Measurements from ENCODE around the gene AKR1C1.
"Not testable (repeated sequence)": the region's sequence is repeated elsewhere in the genome, so short reads cannot be mapped to it uniquely, and the experiment has no call there.

The AKR1C1 gene

DNA sequence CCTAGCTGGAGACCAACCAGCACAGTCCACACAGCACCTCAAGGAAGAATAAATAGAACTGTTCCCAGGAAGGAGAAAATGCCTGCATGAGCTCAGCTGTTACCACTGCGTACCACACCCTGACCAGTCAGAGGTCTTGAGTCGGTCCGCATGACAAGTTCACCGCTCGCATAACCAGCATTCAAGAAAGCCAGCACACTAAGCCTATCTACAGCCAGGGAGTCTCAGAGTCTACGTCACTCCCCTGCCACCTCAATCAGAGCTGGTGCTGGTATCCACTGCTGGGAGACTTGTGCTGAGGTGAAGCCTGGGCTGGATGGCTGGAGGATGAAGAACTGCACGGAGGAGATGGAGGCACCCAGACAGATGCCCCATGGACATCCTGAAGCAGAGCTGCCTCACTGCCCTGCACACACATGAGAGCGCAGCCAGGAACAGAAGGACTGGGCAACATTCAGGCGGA is 19.6 kb downstream of the AKR1C1 start:
- TF ChIP-seq FOXP2 (optimal IDR thresholded peaks at IDR 0.05; ENCODE audit: control extremely low read depth, extremely low read length, insufficient read depth) (no peak), POLR2AphosphoS5 (IDR thresholded peaks at IDR 0.05; ENCODE audit: borderline replicate concordance, low read depth, low read length) (no peak), EZH2 (IDR thresholded peaks at IDR 0.05) (no peak)
- no peak for DNase-seq (ENCODE audit: low read depth, low spot score)

DNA sequence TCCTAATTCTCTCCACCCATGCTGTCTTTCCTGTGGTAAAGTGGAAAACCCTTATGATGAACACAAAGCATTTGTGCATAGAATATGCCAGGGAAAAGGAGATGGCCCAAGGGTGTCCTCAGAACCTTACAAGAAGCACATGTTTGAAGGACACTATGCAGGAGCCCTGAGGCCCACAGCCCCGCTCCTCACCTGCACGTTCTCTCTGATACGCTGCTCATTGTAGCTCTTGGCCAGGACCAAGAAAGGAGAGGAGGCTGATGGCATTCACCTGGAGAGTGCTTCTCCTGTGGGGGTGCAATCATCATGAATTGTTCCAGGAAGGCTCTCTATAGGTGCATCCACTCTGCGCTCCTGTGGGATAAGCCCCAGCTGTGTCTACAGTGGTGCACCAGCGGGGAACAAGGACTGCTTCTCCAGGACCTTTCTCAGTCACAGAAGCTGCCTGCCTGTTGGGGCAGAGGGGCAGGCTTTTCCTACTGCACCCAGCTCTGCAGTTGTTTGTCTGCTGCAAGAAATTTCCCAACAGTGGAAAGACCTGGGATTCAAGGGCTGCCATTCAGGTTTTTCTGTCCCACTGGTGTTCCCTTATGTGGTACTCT is 20.5 kb downstream of the AKR1C1 start:
- H3K36me3 ChIP-seq (ENCODE audit: insufficient read depth, low read length): no peaks in the 10 kb centered on the region
- no peaks in the 10 kb centered on the region for H3K9me3 ChIP-seq (ENCODE audit: low read depth, low read length)
- TF ChIP-seq POLR2AphosphoS5 (IDR thresholded peaks at IDR 0.05; ENCODE audit: borderline replicate concordance, low read depth, low read length) (no peak), FOXP2 (optimal IDR thresholded peaks at IDR 0.05; ENCODE audit: control extremely low read depth, extremely low read length, insufficient read depth) (no peak), EZH2 (IDR thresholded peaks at IDR 0.05) (no peak)
- H3K27ac ChIP-seq: no peak overlapping the region
- DNase-seq (ENCODE audit: low read depth, low spot score): no peak
- H3K4me3 ChIP-seq: no peak overlapping the region
- no peak overlapping the region for H3K9ac ChIP-seq (ENCODE audit: insufficient read length)

More for the DNA sequence above, 19.6 kb downstream of the AKR1C1 start:
- H3K9me3 ChIP-seq (ENCODE audit: low read depth, low read length): no peaks in the 10 kb centered on the region
- H3K9ac ChIP-seq (ENCODE audit: insufficient read length): no peak overlapping the region
- no peak overlapping the region for H3K4me3 ChIP-seq
- H3K27ac ChIP-seq: no peak overlapping the region
- H3K36me3 ChIP-seq (ENCODE audit: insufficient read depth, low read length): no peaks in the 10 kb centered on the region

DNA sequence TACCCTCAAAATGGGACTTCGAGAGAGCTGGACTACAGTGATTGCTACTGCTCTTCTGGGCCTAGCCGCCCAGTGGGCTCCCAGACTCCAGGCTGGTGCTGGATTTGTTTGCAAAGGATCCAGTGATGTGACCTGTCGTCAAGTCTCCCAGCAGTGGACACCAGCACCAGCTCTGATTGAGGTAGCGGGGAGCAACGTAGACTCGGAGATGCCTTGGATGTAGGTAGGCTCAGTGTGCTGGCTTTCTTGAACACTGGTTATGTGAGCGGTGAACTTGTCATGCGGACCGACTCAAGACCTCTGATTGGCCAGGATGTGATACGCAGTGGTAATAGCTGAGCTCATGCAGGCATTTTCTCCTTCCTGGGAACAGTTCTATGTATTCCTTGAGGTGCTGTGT is 21.0 kb downstream of the AKR1C1 start:
- TF ChIP-seq POLR2AphosphoS5 (IDR thresholded peaks at IDR 0.05; ENCODE audit: borderline replicate concordance, low read depth, low read length) (no peak), EZH2 (IDR thresholded peaks at IDR 0.05) (no peak), FOXP2 (optimal IDR thresholded peaks at IDR 0.05; ENCODE audit: control extremely low read depth, extremely low read length, insufficient read depth) (no peak)
- Histone ChIP-seq H3K4me3 (no peak overlapping the region), H3K9ac (ENCODE audit: insufficient read length) (no peak overlapping the region), H3K36me3 (ENCODE audit: insufficient read depth, low read length) (no peaks in the 10 kb centered on the region), H3K9me3 (ENCODE audit: low read depth, low read length) (no peaks in the 10 kb centered on the region), H3K27ac (no peak overlapping the region)
- DNase-seq (ENCODE audit: low read depth, low spot score): no peak

DNA sequence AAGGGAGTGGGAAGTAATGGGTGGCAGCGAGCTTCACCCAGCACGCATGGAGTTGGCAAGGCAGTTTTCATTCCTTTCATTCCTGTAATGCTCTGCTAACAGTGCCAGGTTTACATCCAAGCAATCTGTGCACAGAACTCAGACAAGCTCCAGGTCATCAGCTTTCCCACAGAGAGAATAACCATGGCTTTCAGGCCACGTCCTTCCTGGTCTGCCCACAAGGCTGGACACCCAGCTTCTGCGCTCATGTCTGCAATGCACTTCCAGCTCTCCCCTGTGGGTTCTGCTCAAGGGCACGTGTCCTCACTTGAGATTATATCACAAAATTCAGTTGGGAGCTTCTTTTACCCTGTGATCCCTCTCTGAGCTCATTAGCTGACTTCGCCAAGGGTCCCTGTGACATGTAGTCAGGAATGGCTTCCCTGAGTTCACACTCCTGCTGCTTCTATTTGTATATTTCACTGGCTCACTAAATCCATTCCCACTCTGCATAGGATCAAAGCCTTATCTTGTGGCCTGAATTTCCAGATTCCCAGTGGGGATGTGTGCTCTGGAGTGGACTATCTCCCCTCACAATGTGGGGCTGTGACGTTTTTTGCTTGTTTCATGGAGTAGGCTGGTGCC is 21.9 kb downstream of the AKR1C1 start:
- H3K36me3 ChIP-seq (ENCODE audit: insufficient read depth, low read length): no peaks in the 10 kb centered on the region
- DNase-seq (ENCODE audit: low read depth, low spot score): no peak
- no peak overlapping the region for H3K27ac ChIP-seq
- no peak for TF ChIP-seq FOXP2 (optimal IDR thresholded peaks at IDR 0.05; ENCODE audit: control extremely low read depth, extremely low read length, insufficient read depth)
- TF ChIP-seq EZH2 (IDR thresholded peaks at IDR 0.05): no peak
- no peak for TF ChIP-seq POLR2AphosphoS5 (IDR thresholded peaks at IDR 0.05; ENCODE audit: borderline replicate concordance, low read depth, low read length)
- no peak overlapping the region for H3K9ac ChIP-seq (ENCODE audit: insufficient read length)
- no peaks in the 10 kb centered on the region for H3K9me3 ChIP-seq (ENCODE audit: low read depth, low read length)
- no peak overlapping the region for H3K4me3 ChIP-seq

DNA sequence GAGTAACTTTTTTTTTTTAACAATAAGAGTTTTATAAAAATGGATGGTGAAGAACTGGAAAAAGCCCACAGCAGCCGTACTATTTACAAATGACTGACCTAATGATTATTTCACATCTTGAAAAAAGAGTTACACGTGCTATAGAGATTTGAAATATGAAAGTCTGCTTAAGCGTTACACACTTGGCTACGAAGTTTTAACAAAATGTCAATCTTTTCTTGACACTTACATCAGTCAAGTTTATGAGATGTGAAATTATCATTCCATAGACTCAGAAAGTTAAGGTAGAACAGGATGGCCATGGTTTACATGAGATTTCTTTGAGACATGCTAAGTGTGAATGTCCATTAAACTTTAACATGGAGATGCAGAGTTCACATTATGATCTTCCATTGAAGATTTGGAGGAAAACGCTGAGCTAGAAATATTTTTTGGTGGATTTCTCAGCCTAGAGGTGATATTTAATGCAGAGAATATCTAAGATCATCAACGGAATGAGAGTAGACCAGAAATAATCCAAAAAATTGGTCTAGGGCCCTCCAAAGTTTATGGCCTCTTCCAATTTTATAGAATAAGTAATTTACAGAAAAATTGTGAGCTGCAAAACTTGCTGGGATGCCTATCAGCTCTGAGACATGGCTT is 24.9 kb downstream of the AKR1C1 start:
- not testable (repeated sequence) for H3K36me3 ChIP-seq (ENCODE audit: insufficient read depth, low read length); H3K9ac ChIP-seq (ENCODE audit: insufficient read length); H3K27ac ChIP-seq; H3K9me3 ChIP-seq (ENCODE audit: low read depth, low read length); DNase-seq (ENCODE audit: low read depth, low spot score); H3K4me3 ChIP-seq

DNA sequence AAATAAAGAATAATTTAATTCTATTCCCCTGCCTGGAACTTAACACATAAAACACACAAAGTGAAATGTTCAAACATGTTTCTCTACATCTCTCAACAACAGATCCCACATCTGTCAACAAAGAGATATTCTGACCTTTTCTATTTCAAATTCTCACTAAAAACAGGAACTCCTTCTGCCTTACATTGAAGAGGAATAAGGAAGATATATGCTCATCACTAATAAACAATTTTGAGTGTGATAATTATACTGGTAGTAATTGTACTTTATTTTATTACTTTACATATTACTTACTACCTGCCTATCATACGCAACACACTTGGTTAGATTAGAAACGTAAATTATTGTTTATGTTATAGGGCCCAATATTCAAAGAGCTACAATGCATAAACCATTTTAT is 27.0 kb downstream of the AKR1C1 start:
- H3K27ac ChIP-seq: no peak overlapping the region
- no peak for DNase-seq (ENCODE audit: low read depth, low spot score)
- no peaks in the 10 kb centered on the region for H3K36me3 ChIP-seq (ENCODE audit: insufficient read depth, low read length)
- H3K4me3 ChIP-seq: no peak overlapping the region
- TF ChIP-seq EZH2 (IDR thresholded peaks at IDR 0.05) (no peak), POLR2AphosphoS5 (IDR thresholded peaks at IDR 0.05; ENCODE audit: borderline replicate concordance, low read depth, low read length) (no peak), FOXP2 (optimal IDR thresholded peaks at IDR 0.05; ENCODE audit: control extremely low read depth, extremely low read length, insufficient read depth) (no peak)
- H3K9ac ChIP-seq (ENCODE audit: insufficient read length): no peak overlapping the region
- H3K9me3 ChIP-seq (ENCODE audit: low read depth, low read length): no peaks in the 10 kb centered on the region

DNA sequence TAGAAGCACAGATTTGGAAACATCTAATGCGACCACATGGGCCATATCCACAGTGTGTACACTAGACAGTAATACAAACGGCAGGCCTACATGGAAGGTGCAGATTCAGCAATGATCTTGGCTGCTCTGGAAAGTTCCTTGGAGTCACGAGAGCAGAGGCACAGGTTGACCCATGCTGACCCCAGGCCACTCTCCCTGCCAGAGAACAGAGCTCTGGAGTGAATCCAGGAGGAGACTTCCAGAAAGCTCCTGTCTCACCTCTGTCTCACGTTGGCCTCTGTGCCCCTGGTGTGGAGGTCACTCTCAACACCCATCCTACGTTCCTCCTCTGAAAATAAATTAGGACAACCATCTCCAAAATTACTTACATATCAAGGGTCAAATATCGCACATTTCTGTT is 28.2 kb downstream of the AKR1C1 start:
- H3K36me3 ChIP-seq (ENCODE audit: insufficient read depth, low read length); H3K27ac ChIP-seq; H3K9me3 ChIP-seq (ENCODE audit: low read depth, low read length); DNase-seq (ENCODE audit: low read depth, low spot score); H3K4me3 ChIP-seq; H3K9ac ChIP-seq (ENCODE audit: insufficient read length): not testable (repeated sequence)

DNA sequence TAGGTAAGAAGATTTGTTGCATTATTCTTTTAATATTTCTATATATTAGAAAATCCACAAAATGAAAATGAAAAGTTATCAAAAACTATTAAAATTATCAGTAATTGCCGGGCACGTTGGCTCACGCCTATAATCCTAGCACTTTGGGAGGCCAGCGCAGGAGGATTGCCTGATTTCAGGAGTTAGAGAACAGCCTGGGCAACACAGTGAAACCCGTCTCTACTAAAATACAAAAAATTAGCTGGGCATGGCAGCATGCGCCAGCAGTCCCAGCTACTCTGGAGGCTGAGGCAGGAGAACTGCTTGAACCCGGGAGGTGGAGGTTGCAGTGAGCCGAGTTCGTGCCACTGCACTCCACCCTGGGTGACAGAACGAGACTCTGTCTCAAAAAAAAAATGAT is 29.3 kb downstream of the AKR1C1 start:
- H3K36me3 ChIP-seq (ENCODE audit: insufficient read depth, low read length); H3K4me3 ChIP-seq; H3K27ac ChIP-seq; DNase-seq (ENCODE audit: low read depth, low spot score); H3K9me3 ChIP-seq (ENCODE audit: low read depth, low read length); H3K9ac ChIP-seq (ENCODE audit: insufficient read length): not testable (repeated sequence)

DNA sequence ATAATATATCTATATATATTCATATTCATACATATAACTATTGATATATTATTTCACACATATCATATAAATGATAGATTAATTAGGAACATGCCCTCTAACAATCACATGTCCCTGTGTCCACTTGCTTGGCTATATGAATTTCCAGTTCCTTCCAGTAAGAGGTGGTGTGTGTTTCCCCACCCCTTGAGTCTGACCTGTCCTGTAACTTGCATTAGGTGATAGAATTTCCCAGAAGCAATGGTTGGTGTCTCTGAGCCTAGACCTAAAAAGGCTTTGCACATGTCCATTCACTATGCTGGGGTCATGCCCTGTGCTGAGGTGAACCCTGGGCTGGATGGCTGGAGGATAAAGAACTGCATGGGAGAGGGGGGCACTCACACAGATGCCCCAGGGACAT is 31.0 kb downstream of the AKR1C1 start:
- H3K9me3 ChIP-seq (ENCODE audit: low read depth, low read length); DNase-seq (ENCODE audit: low read depth, low spot score); H3K27ac ChIP-seq: not testable (repeated sequence)

More for the DNA sequence above, 31.0 kb downstream of the AKR1C1 start:
- H3K9ac ChIP-seq (ENCODE audit: insufficient read length); H3K4me3 ChIP-seq; H3K36me3 ChIP-seq (ENCODE audit: insufficient read depth, low read length): not testable (repeated sequence)

Data from SK-N-MC (cell line).